GM18519 (cell line): ENCODE results near the gene FBXO17.
"Not testable (repeated sequence)": the region's sequence is repeated elsewhere in the genome, so short reads cannot be mapped to it uniquely, and the experiment has no call there.

Experiments
- ATAC-seq: cut with Tn5 transposase; IDR thresholded peaks from one replicate; pipeline ENCODE4 v1.9.1; 2021; ENCODE audit warnings: mild to moderate bottlenecking, moderate library complexity; ENCODE audit not compliant: unreplicated experiment, low FRiP score

Gene FBXO17

GRCh38 chr19:38945562-38946228 lies 29.8 kb downstream of the FBXO17 start:
- no peak for ATAC-seq

- ATAC-seq = no peak
These were observed 30.5 kb downstream of the FBXO17 start for GRCh38 chr19:38944981-38945506.

- ATAC-seq = no peak
These were observed 32.9 kb downstream of the FBXO17 start for GRCh38 chr19:38942471-38943181.

GRCh38 chr19:38941979-38942378 lies 33.6 kb downstream of the FBXO17 start:
- no peak for ATAC-seq

GRCh38 chr19:38941466-38941865 lies 34.1 kb downstream of the FBXO17 start:
- ATAC-seq = not testable (repeated sequence)

GRCh38 chr19:38939957-38940356 lies 35.6 kb downstream of the FBXO17 start:
- no peak for ATAC-seq

- ATAC-seq = no peak
These were observed 42.0 kb downstream of the FBXO17 start for GRCh38 chr19:38933544-38933943.

- ATAC-seq = no peak
These were observed 42.9 kb downstream of the FBXO17 start for GRCh38 chr19:38932425-38933179.

- no peak for ATAC-seq
These were observed 44.1 kb downstream of the FBXO17 start for GRCh38 chr19:38931521-38931793.

GRCh38 chr19:38930776-38931520 lies 44.6 kb downstream of the FBXO17 start, which contains the start of gene MRPS12:
TSS of gene MRPS12 (plus strand) at chr19:38930944. CDS start at chr19:38931295, 351 bp downstream.
- peak; percentile 78 for ATAC-seq

GRCh38 chr19:38929929-38930775 lies 45.4 kb downstream of the FBXO17 start, which contains the start of gene SARS2:
TSS of gene SARS2 (minus strand) at chr19:38930763. CDS start at chr19:38930736, 27 bp downstream.
- ATAC-seq = peak; percentile 50

GRCh38 chr19:38928391-38929001 lies 47.0 kb downstream of the FBXO17 start:
- ATAC-seq = no peak

GRCh38 chr19:38924388-38924787 lies 51.2 kb downstream of the FBXO17 start:
- ATAC-seq = no peak

GRCh38 chr19:38922482-38922881 lies 53.1 kb downstream of the FBXO17 start:
- no peak for ATAC-seq

- ATAC-seq = no peak
These were observed 53.9 kb downstream of the FBXO17 start for GRCh38 chr19:38921420-38922274.

- ATAC-seq = no peak
These were observed 54.7 kb downstream of the FBXO17 start for GRCh38 chr19:38920602-38921419.

- no peak for ATAC-seq
These were observed 55.5 kb downstream of the FBXO17 start for GRCh38 chr19:38919837-38920601.
